Panc1 (cell line): ENCODE data around the gene MAP2K7. TPM values are rescaled to one million over a fixed set of nuclear protein-coding genes. Genes with fewer than 3 reads are reported as not detected.

ENCODE experiments used
- ATAC-seq: fragments of 200-7000 bp; cut with Tn5 transposase; 2 replicates; pipeline ENCODE4 v1.9.1; 2020; ENCODE audit warnings: mild to moderate bottlenecking, moderate library complexity
- BruUV-seq: library from RNA; stranded (reverse); fragments of 400-500 nt; replicated peaks from 2 replicates; lab custom pipeline; 2021; lab: Mats Ljungman, UMichigan
- CTCF ChIA-PET: fragments of 300-600 bp; sonication (Branson Sonifier 250); formaldehyde crosslinking; loops from one replicate; lab custom pipeline; 2022; ENCODE audit warnings: antibody characterized with exemption; lab: Charles Lee
- POLR2A ChIA-PET: fragments of 300-600 bp; sonication (Branson Sonifier 250); formaldehyde crosslinking; loops from one replicate; lab custom pipeline; 2022; ENCODE audit warnings: antibody characterized with exemption; lab: Charles Lee
- DNase-seq: peaks from one replicate; pipeline ENCODE4 v3.0.0-alpha.2; 2010; ENCODE audit warnings: low read depth, low spot score
- H3K27ac ChIP-seq: 2 replicates; pipeline ENCODE4 v1.5.1; 2011; ENCODE audit warnings: mild to moderate bottlenecking, low read length, inconsistent platforms
- H3K27me3 ChIP-seq: fragments of 200-500 bp; sonication (Bioruptor generic); 2 replicates; pipeline ENCODE4 v1.6.0; 2014; ENCODE audit warnings: low read length, inconsistent platforms; ENCODE audit not compliant: control insufficient read depth, insufficient read depth
- H3K36me3 ChIP-seq: fragments of 200-500 bp; sonication (Bioruptor generic); 2 replicates; pipeline ENCODE4 v1.5.1; 2014; ENCODE audit warnings: inconsistent platforms, mild to moderate bottlenecking, low read length, moderate library complexity; ENCODE audit not compliant: control insufficient read depth, insufficient read depth
- H3K4me1 ChIP-seq: 2 replicates; pipeline ENCODE4 v1.5.1; 2011; ENCODE audit warnings: inconsistent platforms, mild to moderate bottlenecking, low read length, moderate library complexity; ENCODE audit not compliant: control insufficient read depth, insufficient read depth
- H3K4me3 ChIP-seq, 2 experiments: 2 replicates each; pipeline ENCODE4 v1.5.1; 2011 to 2012; ENCODE audit warnings: low read depth in 2 of 2, low read length in 2 of 2, mild to moderate bottlenecking in 2 of 2, inconsistent platforms in 1 of 2, moderate library complexity in 1 of 2
- H3K9me3 ChIP-seq: fragments of 200-500 bp; sonication (Bioruptor generic); 2 replicates; pipeline ENCODE4 v1.5.1; 2014; ENCODE audit warnings: low read depth, mild to moderate bottlenecking, inconsistent platforms, low read length, moderate library complexity; ENCODE audit not compliant: control insufficient read depth, insufficient read depth
- CTCF ChIP-seq: fragments of 450-650 bp; IDR thresholded peaks from 2 replicates; pipeline ENCODE4 v1.5.1; 2017; ENCODE audit warnings: mild to moderate bottlenecking
- POLR2AphosphoS5 ChIP-seq: IDR thresholded peaks from 2 replicates; pipeline ENCODE4 v1.6.1; 2012; ENCODE audit warnings: mild to moderate bottlenecking, low read depth, low read length, moderate library complexity
- REST ChIP-seq, 2 experiments: IDR thresholded peaks; 2 replicates each; pipeline ENCODE4 v1.6.1; 2011 to 2012; ENCODE audit warnings: low read depth in 2 of 2, control low read depth in 1 of 2, low read length in 1 of 2, mild to moderate bottlenecking in 1 of 2, moderate library complexity in 1 of 2; ENCODE audit not compliant: insufficient read depth in 1 of 2
- SIN3A ChIP-seq: IDR thresholded peaks from 2 replicates; pipeline ENCODE4 v1.6.1; 2012; ENCODE audit warnings: low read depth, mild to moderate bottlenecking, low read length, moderate library complexity, borderline replicate concordance; ENCODE audit not compliant: insufficient read depth
- TCF7L2 ChIP-seq: IDR thresholded peaks from 2 replicates; pipeline ENCODE4 v1.6.1; 2011; ENCODE audit warnings: mild to moderate bottlenecking, low read depth, low read length, inconsistent platforms
- in situ Hi-C: cut with HindIII; loops from 2 replicates; pipeline ENCODE4 v1.10.0; 2016; ENCODE audit warnings: low sequenced_read_pairs, low pct_unique_long_range_greater_than_20kb
- intact Hi-C: fragments of 100-400 bp; cut with micrococcal nuclease; formaldehyde crosslinking; loops from one replicate; pipeline ENCODE4 v1.10.0; 2022; ENCODE audit not compliant: unreplicated experiment
- total RNA-seq: library from RNA; stranded (reverse); gene quantifications from one replicate; pipeline ENCODE4 v1.2.1, GENCODE V29; 2021; ENCODE audit not compliant: unreplicated experiment

Gene MAP2K7
- total RNA-seq, 1 experiment from 2014 or later, result 32.9 TPM

GRCh38 chr19:7909471-7910067, 5.9 kb downstream of the MAP2K7 start:
- intact Hi-C loops (no loop called here), in situ Hi-C loops (no loop called here)
- ChIA-PET CTCF (no interaction called here), POLR2A (no interaction called here)
- Histone ChIP-seq H3K4me1 (peaks cover 12% of the 10 kb centered on the region), H3K9me3 (no peaks in the 10 kb centered on the region), H3K36me3 (no peaks in the 10 kb centered on the region; the same call in 1 of the 2 replicates), H3K4me3 (no peak overlapping the region), H3K27me3 (no peaks in the 10 kb centered on the region), H3K27ac (no peak overlapping the region)
- no peak for ATAC-seq
- no peak for DNase-seq
- TF ChIP-seq TCF7L2 (no peak), REST (IDR thresholded peaks at IDR 0.05; ENCODE audit: insufficient read depth in 1 of 2, low read depth in 2 of 2, low read length in 1 of 2) (no peak), SIN3A (no peak), POLR2AphosphoS5 (no peak), CTCF (no peak)
- BruUV-seq, result no TSS peak

- CTCF ChIA-PET, result no interaction called here
- Histone ChIP-seq H3K4me1 (peaks cover 6% of the 10 kb centered on the region), H3K27me3 (no peaks in the 10 kb centered on the region), H3K27ac (no peak overlapping the region), H3K9me3 (no peaks in the 10 kb centered on the region), H3K4me3 (no peak overlapping the region), H3K36me3 (no peaks in the 10 kb centered on the region)
- POLR2A ChIA-PET, result no interaction called here
- DNase-seq (no peak), ATAC-seq (no peak)
- no TSS peak for BruUV-seq
- in situ Hi-C loops (no loop called here), intact Hi-C loops (no loop called here)
- TF ChIP-seq POLR2AphosphoS5 (no peak), REST (IDR thresholded peaks at IDR 0.05; ENCODE audit: insufficient read depth in 1 of 2, low read depth in 2 of 2, low read length in 1 of 2) (no peak), SIN3A (no peak), TCF7L2 (no peak), CTCF (no peak)
Observed at GRCh38 chr19:7910321-7911161, 6.9 kb downstream of the MAP2K7 start.
